DND-41 (cell line): ENCODE data around the gene GALM.

ENCODE experiments used
- CTCF ChIP-seq: IDR thresholded peaks from 2 replicates; pipeline ENCODE4 v1.5.1; 2012; ENCODE audit warnings: borderline replicate concordance, low read length, moderate library complexity, mild to moderate bottlenecking; ENCODE audit not compliant: poor library complexity, severe bottlenecking; ENCODE audit errors: extremely low read depth
- EZH2 ChIP-seq: IDR thresholded peaks from 3 replicates; pipeline ENCODE4 v1.6.1; 2012; ENCODE audit warnings: borderline replicate concordance, low read depth, mild to moderate bottlenecking, moderate library complexity, low read length, inconsistent platforms; ENCODE audit not compliant: severe bottlenecking

GRCh38 chr2:38742797-38743559 is 77.1 kb downstream of the GALM start:
- TF ChIP-seq CTCF (no peak), EZH2 (no peak)
